Right atrium auricular region (tissue), 2 donors: ENCODE data around the gene TTC34. TPM values are rescaled to one million over a fixed set of nuclear protein-coding genes. Genes with fewer than 3 reads are reported as not detected.

Experiments
- DNase-seq: peaks from one replicate; pipeline ENCODE4 v3.0.0-alpha.2; 2019; ENCODE audit warnings: low spot score
- H3K27ac ChIP-seq, 2 donors: fragments of 200-600 bp; sonication (generic); 1 replicate in 1 of 2; 2 replicates in 1 of 2; pipeline ENCODE4 v1.5.1; 2016 to 2019
- H3K27me3 ChIP-seq, 2 donors: fragments of 200-600 bp; sonication (generic); one replicate each; pipeline versions ENCODE4 v1.5.1 to v1.6.0; 2017 to 2019
- H3K36me3 ChIP-seq: fragments of 200-600 bp; sonication (generic); one replicate; pipeline ENCODE4 v1.5.1; 2016
- H3K4me1 ChIP-seq, 2 donors: fragments of 200-600 bp; sonication (generic); one replicate each; pipeline versions ENCODE4 v1.5.1 to v1.6.0; 2017 to 2019
- H3K4me3 ChIP-seq, 2 donors: fragments of 200-600 bp; sonication (generic); 1 replicate in 1 of 2; 2 replicates in 1 of 2; pipeline ENCODE4 v1.5.1; 2017 to 2019; ENCODE audit warnings: mild to moderate bottlenecking in 1 of 2, moderate library complexity in 1 of 2
- H3K9me3 ChIP-seq, 2 donors: fragments of 200-600 bp; sonication (generic); one replicate each; pipeline ENCODE4 v1.5.1; 2019
- CTCF ChIP-seq, 2 donors: fragments of 200-600 bp; sonication (generic); IDR thresholded peaks; one replicate each; pipeline ENCODE4 v1.5.1; 2019; ENCODE audit warnings: antibody characterized with exemption in 2 of 2
- total RNA-seq, 2 donors: library from RNA; depleted of rRNA; stranded (reverse); fragments of >200 nt; gene quantifications; one replicate each; pipeline ENCODE4 v1.1.0, GENCODE V29; 2016

Gene TTC34
- total RNA-seq, 2 donors from 2014 or later = 0.08 to 0.11 TPM

GRCh38 chr1:2840036-2840809, 38.7 kb upstream of the TTC34 start:
- TF ChIP-seq CTCF (IDR thresholded peaks at IDR 0.05) = no peak
- Histone ChIP-seq H3K4me1 (no peaks in the 10 kb centered on the region), H3K4me3 (no peak overlapping the region), H3K27me3 (no peaks in the 10 kb centered on the region), H3K9me3 (peaks cover 0 to 13% of the 10 kb centered on the region in 2 donors), H3K27ac (no peak overlapping the region), H3K36me3 (no peaks in the 10 kb centered on the region)
- DNase-seq = no peak

- TF ChIP-seq CTCF (IDR thresholded peaks at IDR 0.05) = no peak
- H3K27me3 ChIP-seq = no peaks in the 10 kb centered on the region
- H3K4me1 ChIP-seq = no peaks in the 10 kb centered on the region
- H3K9me3 ChIP-seq = no peaks in the 10 kb centered on the region
- H3K4me3 ChIP-seq = no peak overlapping the region
- H3K36me3 ChIP-seq = no peaks in the 10 kb centered on the region
- no peak overlapping the region for H3K27ac ChIP-seq
- no peak for DNase-seq
Measured at GRCh38 chr1:2837823-2838222, 36.3 kb upstream of the TTC34 start.

GRCh38 chr1:2837316-2837715, 35.8 kb upstream of the TTC34 start:
- H3K27ac ChIP-seq = no peak overlapping the region
- H3K27me3 ChIP-seq = no peaks in the 10 kb centered on the region
- no peaks in the 10 kb centered on the region for H3K36me3 ChIP-seq
- no peak for TF ChIP-seq CTCF (IDR thresholded peaks at IDR 0.05)
- no peak overlapping the region for H3K4me3 ChIP-seq
- no peak for DNase-seq
- no peaks in the 10 kb centered on the region for H3K9me3 ChIP-seq
- H3K4me1 ChIP-seq = no peaks in the 10 kb centered on the region

GRCh38 chr1:2836333-2836970, 35.0 kb upstream of the TTC34 start:
- H3K27me3 ChIP-seq = no peaks in the 10 kb centered on the region
- H3K36me3 ChIP-seq = no peaks in the 10 kb centered on the region
- no peak overlapping the region for H3K27ac ChIP-seq
- no peaks in the 10 kb centered on the region for H3K9me3 ChIP-seq
- no peak for DNase-seq
- TF ChIP-seq CTCF (IDR thresholded peaks at IDR 0.05) = no peak
- no peak overlapping the region for H3K4me3 ChIP-seq
- no peaks in the 10 kb centered on the region for H3K4me1 ChIP-seq

GRCh38 chr1:2835650-2836159, 34.2 kb upstream of the TTC34 start:
- no peak for TF ChIP-seq CTCF (IDR thresholded peaks at IDR 0.05)
- no peak overlapping the region for H3K27ac ChIP-seq
- H3K9me3 ChIP-seq = no peaks in the 10 kb centered on the region
- no peaks in the 10 kb centered on the region for H3K4me1 ChIP-seq
- H3K27me3 ChIP-seq = no peaks in the 10 kb centered on the region
- H3K4me3 ChIP-seq = no peak overlapping the region
- DNase-seq = no peak
- H3K36me3 ChIP-seq = no peaks in the 10 kb centered on the region
